ENCODE results near the gene OR5B21.
A peak's percentile ranks its signal among the peaks of the same experiment; 100 is the strongest.

The OR5B21 gene

DNA sequence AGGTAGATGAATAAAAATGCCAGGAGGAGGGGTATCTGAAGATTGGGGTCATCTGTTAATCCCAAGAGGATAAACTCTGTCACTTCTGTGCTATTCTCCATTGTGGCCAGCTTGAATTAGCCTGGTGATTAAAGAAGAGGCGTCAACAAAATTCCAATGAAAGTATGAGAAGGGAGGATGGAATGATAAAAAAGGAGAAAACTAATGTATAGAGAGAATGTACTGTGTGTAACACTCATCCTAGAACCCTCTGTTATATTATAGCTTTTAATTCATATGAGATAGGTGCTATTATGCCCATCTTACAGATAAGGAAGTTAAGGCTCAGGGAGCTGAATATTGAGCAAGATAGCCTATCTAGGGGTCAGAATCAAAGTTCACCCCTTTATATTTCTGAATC is at the start of gene OR5B21:
Gene OR5B21 (minus strand): TSS at position 101 of the 400 bp plus-strand sequence. CDS start 0 bp downstream, at position 101.
- no peak for DNase-seq

DNA sequence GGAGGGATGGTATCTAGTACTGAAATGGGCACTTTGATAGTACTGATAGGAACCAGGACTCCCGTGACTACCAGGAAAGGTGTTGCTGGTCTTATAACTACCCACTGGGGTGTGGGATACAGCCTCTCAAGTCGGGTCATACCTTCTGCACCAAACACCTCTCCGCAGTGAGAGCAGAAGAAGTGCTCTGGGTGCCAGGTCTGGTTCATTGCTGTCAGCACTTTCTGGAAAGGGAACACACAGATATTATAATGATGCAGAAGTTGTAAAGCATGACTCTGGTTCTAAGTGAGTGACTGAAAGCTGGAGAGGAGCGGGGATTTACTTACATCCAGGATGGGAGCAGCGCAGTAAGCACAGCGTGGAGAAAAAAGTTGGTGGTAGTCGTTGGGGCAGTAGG is 41.7 kb upstream of the OR5B21 start:
- DNase-seq, result no peak

DNA sequence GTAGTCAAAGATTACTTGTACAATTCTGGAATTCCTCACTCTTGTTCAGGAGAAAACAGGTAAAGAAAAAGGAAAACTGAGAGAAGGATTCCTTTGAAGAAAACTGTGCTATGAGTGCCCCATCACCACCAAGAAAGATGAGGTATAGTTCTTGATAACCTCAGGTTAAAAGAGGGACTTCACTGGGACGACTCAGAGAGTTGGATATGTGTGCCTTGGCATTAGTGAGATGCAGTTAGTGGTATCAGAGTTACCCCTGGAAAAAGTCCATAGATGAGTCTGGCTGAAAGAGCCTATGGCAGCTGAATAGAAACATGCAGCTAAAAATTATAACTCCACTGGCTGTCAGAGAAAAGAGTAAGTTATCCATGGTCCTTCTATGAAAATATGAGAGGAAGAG is 38.9 kb upstream of the OR5B21 start:
- DNase-seq, result no peak

DNA sequence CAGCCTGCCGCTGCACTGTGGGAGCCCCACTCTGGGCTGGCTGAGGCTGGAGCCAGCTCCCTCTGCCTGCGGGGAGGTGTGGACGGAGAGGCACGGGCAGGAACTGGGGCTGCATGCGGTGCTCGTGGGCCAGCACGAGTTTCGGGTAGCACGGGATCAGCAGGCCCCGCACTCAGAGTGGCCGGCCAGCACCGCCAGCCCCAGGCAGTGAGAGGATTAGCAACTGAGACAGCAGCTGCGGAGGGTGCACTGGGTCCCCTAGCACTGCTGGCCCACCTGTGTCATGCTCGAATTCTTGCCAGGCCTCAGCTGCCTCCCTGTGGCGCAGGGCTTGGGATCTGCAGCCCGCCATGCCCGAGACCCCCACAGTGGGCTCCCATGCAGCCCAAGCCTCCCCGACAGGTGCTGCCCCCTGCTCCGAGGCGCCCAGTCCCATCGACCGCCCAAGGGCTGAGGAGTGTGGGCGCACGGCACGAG is 24.0 kb upstream of the OR5B21 start:
- no peak for DNase-seq

DNA sequence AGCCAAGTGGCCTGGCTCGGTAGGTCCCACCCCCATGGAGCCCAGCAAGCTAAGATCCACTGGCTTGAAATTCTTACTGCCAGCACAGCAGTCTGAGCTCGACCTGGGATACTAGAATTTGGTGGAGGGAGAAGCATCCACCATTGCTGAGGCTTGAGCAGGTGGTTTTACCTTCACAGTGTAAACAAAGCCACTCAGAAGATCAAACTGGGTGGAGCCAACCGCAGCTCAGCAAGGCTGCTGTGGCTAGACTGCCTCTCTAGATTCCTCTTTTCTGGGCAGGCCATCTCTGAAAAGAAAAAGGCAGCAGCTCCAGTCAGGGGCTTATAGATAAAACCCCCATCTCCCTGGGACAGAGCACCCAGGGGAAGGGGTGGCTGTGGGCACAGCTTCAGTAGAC is 22.3 kb upstream of the OR5B21 start:
- no peak for DNase-seq

DNA sequence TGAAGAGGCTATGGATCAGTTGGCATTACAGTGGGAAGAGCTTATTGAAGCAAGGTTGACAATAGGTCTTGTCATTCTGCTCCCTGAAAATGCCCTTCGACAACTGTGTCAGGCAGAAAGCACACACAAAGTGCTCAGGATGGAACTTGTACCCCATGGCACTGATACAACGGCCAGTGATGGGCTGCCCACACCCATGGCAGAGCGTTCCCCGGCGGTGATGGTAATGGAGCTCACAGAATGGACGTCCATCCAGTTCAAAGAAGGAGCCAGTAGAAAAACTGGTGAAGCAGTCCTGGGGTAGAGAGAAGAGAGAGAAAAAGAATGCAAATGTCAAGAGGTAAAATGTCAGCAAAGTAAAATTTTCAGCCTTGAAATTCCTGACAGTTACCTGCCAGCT is 19.5 kb upstream of the OR5B21 start:
- DNase-seq, result no peak

DNA sequence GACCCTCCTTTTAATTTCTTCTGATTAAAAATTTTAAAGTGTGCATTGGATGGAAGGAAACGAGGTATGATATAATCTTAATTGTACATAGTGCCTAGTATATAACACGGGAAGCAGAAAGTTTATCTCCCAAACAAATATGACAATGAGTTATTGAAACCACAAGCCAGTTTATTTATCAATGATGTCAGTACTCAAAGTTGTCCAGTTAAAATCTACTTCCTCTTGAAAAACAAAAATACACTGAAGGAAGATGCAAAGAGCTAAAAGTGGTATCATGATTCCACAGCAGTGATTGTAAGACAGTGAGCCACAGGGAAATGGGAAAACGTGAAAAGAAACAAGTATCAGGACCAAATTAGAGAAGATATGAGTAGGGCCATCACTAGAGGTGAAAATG is 18.8 kb upstream of the OR5B21 start:
- no peak for DNase-seq

DNA sequence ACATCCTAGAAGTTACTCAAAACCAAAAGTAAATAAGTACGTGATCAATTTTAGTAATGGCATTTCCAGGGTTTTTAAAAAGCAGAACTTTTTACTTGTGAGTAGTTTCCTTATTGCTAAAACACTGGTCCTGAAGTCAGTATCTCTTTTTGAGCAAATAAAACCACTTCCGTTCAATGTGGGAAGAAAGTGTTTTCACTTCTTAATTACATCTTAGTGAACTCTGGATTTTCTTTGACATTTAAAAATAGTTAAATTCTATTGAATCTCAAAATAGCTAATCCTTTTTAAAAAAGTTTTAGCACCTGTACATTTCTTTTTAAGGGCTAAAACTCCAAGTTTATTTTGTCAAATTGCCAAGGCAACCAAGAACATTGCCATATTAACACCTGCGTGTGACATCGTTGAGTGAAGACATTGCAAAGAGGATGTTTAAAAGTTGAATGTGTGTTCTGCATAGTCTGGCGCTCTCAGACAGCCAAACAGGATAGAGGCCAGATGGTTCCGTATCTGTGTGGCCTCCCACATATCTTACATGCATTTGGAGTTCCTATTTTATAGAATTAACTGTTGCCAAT is 17.2 kb upstream of the OR5B21 start:
- no peak for DNase-seq

DNA sequence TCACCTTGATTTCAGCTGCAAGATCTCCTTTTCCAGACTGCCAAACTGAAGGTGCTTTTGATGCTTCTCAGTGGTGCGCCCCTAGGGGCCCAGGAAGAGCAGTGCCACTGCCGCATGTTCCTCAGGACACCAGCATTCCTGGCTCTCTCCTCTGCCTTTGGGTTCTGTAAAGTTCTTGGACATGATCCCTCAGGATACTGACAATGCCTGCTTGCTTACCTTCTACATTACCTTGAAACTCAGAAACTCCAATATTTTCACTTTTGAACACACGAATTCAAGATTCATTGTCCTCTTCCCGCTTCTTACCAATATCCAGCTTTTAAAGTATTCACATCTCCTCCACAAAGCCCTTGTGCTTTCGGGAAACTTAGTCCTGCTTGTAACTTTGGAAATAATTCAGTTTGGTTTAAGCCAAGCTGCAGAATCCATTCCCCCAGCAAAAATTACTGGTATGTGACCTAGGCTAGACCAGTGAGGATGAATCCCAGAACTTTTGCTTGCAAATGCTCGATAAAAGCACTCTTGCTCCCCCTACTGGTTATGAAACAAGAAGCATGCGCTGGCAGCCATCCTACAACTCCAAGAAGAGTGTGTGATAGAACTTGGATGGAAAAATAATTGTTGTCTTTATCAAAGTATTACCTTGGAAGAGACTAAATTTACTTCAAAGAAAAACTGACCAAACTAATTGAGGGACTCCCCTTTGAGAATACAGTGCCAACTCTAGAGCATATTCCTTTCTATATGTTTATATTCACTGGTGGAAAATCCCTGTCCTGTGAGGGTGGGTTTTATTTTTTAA is 16.5 kb upstream of the OR5B21 start:
- peak; percentile 39 for DNase-seq

DNA sequence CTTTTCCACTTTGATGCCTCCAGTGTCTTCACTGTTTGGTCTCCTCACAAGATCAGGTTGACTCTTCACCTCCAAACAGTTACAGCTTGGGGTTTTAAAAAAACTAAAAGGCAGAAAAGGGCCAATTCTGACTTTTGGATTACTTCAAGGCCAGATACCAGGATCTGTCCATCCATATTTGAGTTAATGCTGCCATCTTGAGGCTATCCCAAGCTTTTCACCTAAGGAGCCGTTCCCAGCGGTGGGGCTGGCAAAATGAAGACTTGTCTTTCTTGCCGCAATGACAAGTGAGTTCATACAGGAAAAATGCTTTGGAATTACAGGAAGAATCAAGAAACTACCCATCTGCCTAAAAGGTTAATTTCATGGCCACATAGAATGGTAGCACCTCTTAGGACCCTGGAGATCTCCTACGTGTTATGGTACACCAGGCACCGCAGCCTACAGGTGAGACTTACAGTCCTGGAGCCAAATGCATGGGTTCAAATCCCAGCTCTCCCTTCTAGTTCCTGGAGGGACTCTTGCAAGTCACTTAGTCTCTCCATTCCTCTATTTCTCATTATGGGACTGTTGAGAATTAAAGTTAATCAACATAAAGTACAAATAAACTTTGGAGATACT is 6.0 kb upstream of the OR5B21 start:
- DNase-seq, result no peak

DNA sequence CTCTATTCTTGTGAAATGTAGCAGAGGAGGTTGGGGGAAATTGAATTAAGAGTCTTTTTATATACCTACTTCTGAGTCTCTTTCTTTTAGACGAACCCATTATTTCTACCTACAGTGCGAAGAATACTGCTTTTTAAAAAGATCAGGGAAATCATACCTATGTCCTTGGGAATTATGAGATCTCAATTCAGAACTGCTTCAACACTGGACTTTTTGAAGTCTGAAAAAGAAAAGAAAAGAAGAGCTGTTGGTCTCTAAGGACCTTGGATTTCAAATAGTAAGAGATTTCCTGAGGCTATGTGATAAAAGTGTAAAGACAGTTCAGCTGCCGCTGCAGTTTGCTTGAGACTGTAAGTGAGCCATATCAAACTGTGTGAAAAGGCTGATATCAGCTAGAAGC is 3.7 kb upstream of the OR5B21 start:
- DNase-seq, result no peak

DNA sequence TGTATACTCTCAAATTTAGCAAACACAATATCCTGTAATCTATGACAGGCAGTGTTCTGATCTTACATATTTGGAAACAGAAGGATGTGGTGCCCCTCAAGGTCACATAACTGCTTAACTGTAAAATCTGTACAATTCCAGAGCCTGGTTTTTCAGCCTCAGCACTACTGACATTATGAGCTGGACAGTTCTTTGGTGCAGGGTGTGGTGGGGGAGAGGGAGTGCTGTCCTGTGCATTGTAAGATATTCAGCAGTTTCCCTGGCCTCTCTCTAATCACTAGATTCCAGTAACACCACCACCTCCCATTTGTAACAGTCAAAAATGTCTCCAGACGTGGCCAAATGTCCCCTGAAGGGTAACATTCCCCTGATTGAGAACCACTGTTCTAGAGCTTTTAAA is 1.8 kb upstream of the OR5B21 start:
- no peak for DNase-seq

DNA sequence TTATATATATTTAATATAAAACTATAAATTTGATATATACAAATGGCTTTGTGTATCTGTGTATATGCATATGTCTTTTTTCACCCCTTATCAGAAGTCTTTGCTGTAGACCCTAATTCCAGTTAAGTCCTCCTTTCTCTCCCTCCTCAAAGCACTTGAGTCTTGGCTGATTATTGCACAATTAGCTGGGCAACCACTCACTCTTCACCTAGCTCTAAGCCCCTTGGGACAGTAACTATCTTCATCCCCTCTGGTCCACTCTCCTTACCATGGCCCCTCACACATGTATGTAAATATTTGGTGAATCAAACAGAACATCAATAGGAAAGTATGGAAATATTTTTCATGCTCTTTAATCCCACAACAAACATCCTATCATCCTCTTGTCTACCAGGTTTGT is 909 bp upstream of the OR5B21 start:
- no peak for DNase-seq

DNA sequence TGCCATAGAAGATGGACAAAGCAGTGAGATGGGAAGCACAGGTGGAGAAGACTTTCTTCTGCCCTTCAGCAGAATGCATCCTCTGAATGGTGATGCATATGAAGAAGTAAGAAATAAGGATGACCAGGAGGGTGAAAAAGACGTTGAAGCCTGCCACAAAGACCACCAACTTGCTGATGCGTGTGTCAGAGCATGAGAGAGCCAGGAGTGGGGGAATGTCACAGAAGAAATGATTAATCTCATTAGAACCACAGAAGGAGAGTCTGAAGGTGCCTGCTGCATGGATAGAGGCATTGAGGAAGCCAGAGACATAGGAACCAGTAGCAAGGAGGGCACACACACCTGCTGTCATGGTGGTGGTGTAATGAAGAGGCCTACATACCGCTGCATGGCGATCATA is 550 bp downstream of the OR5B21 start:
- no peak for DNase-seq

DNA sequence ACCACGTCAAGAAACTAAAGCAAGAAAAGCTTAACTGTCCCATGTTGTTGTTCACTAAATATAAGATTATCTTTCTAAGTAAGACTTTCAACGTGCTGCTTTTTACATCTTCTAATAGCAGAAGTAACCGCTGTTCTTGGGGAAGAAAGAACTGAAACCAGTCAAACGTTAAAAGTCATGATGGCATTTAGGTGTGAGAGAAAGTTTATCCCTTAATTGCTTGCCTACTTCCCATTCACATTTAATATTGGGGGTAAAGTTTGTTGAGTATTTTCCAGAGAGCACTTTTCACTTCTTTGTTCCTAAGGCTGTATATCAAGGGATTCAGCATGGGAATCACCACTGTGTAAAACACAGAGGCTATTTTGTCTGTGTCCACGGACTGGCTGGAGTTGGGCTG is 970 bp downstream of the OR5B21 start:
- no peak for DNase-seq

DNA sequence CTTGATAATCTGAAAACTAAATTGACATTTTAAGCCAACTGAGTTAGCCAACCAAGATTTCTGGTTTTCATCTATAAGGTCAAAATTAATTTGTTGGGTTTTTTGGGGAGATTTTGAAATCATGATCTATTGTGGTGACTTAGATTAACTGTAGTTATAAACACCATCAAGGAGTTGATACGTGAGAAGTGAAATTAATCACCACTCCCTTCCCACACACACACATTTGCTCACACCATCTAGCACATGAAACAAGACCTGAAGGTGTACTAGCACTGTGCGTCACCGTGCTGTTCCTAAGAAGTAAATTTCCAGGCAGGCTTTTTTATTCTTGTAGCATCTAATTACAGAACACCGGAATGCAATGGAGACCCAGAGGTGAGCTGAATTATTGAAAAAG is 2.1 kb downstream of the OR5B21 start:
- DNase-seq, result no peak

DNA sequence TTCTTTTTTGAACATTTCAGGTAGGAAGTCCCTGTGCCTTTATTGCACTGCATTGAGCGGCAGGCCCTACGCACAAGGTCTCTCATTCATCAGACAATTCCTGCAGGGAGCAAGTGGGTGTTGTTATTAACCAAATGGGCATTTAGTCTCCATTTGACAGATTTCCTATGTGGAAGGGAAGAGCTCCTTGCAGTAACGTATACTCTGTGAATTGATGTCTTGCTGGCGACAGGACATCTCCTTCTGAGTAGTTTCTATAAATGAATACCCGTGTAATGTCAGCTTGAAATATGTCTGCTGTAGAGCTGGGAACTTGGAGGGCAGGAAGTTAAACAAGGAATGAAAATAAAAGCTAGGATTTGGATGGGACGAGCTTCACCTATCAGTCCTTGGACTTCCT is 3.7 kb downstream of the OR5B21 start:
- DNase-seq, result no peak

DNA sequence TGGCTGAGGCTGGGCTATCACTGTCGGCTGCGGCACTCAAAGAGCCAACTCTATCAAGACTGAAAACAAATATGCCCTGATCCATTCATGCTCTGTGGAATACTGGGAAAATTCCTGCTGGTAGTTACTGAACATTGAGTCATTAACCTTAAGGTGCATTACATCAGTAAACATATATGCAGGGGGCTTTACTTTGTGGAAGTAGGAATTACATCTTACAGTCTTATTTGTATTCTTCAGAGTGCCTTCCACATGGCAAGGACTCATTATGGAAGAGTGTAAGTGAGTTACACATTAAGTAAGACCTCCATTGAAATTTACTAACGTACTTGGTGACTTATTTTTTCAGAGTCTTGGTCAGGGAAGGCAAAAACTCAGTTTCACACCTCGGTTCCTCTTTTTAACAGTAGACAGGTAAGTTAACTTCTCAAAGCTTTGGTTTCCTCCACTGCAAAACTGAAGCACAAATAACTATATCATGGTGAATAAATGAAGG is 4.5 kb downstream of the OR5B21 start:
- DNase-seq, result no peak

DNA sequence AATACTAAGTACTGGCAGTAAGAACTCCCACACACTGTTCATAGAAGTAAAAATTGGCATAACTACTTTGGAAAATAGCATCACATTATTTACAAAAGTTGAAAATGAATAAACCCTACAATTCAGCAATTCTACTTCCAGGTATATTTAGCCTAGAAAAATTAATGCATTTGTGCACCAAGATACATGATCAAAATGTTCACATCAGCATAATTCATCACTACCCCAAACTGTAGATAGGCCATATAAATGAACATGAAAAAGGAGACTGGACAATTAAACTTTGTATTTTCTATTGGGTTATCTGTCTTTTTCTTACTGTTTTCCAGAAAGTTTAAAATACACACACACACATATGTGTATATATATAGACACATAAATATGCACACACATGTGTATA is 5.9 kb downstream of the OR5B21 start:
- no peak for DNase-seq

DNA sequence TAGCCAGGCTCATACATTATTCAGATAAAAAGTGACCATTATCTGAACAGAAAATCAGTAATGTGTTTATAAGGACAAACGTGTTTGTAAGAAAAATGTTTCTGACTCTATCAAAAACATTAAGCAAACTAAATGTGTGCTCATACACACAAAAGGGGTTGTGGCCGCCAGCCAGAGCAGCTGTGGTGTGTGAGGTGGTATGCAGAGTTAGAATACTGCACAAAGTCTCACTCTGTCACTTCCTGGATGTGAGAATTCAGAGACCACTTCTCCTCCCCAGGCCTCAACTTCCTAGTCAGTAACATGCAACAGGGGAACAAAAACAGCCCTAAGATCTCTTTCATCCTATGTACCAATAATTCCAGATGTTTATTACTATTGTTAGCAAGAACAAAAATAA is 9.4 kb downstream of the OR5B21 start:
- DNase-seq, result no peak

DNA sequence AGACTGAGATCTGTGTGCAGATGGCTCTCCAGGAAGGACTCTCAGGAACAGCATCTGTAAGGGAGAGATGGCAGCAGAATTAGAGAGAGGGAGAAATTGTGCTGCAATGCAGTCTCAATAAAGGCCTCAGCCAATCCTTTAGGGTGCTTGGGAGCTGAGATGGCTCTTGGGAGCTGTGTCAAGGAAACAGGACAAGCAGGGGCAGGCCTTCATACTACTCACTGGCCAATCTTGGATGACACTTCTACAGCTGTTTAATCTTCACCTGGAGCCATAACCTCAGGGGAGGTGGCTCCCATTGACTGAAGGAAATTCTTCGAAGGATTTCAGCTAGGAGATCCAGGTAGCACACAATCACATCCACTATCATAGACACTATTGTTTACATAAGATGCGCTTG is 10.0 kb downstream of the OR5B21 start:
- DNase-seq, result no peak

DNA sequence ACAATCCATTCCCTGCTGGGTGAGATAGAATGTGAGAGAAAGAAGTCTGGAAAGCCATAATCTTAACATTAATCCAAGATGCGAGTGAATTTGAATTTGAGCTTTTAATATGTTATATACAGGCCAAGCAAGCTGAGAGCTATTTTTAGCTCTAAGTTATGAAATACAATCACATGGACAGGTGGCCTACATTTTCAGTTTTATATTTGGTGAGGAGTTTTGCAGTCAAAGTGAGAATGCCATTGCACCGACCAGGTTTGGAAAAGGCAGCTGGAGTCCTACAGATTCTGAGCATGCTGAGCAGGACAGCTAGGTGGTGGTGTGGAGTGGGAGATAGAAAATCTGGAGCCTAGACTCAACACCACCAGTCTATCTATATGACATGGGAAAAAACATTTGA is 12.0 kb downstream of the OR5B21 start:
- no peak for DNase-seq

DNA sequence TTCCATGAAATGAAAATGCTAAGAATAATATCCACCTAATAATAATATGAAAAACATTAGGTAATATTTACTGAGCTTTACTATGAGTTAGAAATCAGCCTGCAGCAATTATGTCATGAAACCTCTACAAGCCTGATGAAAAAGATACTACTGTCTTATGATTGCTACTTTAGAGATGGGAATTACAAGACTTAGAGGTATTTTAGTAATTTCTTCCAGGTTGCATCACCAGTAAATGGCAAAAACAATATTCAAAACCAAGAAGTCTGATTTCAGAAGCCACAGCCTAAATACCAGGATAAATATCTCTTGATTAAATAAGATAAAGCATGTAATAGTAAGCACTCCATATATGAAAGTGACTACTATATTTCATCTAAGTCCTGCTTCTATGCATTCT is 13.8 kb downstream of the OR5B21 start:
- DNase-seq, result no peak

DNA sequence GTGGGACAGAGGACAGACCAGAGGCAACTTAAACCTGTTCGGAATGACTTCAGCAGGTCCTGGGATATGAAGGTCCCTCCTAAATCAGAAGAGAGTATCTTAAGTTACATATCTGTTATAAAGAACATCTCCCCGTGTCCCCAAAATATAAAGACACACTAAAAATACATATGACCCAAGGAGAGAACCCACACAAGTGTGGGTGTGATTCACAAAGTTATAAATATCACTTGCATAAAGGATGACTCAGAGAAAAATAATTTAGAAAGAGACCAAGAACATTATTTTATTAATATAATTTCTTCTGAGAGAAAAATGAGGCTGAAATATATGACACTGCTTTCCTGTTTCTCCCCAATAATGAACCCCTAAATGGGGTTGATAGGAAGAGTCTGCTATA is 14.2 kb downstream of the OR5B21 start:
- no peak for DNase-seq

Data from 8988T (cell line).